CD4-positive, alpha-beta T cell treated with Interleukin-15 for 1 hour (primary cell): Measurements from ENCODE around the gene SPTB.
A peak's percentile ranks its signal among the peaks of the same experiment; 100 is the strongest.
"Not testable (repeated sequence)": the region's sequence is repeated elsewhere in the genome, so short reads cannot be mapped to it uniquely, and the experiment has no call there.

Experiments used
- DNase-seq: peaks from one replicate; pipeline ENCODE4 v3.0.0-alpha.2; 2020

The SPTB gene

DNA sequence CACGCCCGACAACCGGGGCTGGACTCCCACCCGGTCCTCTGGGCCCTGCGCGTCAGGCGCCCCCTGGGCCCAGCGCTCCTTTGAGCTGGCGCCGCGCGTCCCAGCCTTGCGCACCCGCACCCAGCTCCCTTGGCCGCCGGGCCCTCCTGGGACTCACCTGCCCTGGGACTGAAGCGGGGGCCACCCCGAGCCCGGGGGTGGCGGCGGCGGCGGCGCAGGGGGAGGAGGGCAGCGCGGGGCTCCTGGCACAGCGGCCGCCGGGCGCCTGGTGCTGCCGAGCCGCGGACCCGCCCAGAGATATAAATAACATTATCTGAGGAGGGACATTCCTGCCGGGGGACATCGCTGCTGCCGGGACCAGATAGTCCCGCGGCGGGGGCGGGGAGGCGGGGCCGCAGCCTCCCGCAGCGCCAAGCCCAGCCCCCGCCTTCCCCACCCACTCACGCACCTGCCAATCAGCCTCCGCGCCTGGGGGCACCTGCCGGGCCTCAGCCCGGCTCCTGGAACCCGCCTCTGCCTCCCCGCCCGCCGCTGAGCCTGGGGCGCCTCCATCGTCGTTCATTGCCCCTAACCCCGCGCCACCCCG, at the start of gene SPTB:
Gene SPTB, minus strand, starts transcription at position 273 of the 586 bp plus-strand sequence. CDS start 56,813 bp downstream, outside the sequence.
- DNase-seq = peak; percentile 49

DNA sequence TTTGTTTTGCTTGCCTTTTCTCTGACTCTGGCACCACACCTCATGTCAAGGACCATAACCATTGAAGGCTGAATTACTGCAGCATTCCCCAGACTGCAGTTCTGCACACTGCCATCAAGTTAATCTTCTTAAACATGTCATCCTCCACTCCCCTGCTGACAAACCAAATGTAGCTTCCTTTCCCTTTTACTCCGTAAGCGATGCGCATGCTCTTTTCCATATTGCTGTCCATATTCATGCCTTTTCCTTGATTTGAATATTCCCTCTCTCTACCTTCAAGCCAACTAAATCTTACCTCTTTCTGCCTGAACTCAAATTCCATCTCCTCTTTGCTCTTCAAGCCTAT, 49.3 kb upstream of the SPTB start:
- DNase-seq = no peak

- DNase-seq = no peak
Measured at GRCh38 chr14:64928239-64929013, 48.7 kb upstream of the SPTB start.

GRCh38 chr14:64927031-64927430, 47.3 kb upstream of the SPTB start:
- no peak for DNase-seq

DNA sequence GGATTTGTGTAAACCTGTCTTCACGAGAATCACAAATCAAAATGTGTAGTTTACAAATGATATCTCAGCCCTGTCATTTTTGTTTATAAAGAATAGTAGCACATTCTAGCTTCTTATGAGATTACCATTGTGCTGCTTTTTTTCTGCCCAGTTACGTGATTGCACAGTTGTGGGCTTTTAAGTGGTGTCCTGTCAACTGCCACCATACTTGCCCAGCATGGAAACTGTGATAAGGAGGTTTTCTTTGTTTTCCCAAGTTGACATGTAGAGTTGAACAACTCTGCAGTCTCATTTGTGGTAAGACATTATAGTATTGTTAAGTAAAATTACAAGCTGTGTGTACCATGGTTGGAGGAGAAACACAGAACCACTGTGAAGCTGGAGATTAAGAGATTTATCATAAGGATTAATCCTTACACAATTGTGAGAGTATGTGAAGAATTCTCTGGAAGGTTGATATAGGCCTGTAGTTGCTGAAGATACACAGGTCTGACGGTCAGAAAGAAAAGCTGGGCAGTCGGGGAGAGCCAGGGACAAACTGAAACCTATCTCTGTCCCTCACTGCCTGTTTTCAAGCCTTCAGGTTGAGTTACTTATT, 46.8 kb upstream of the SPTB start:
- no peak for DNase-seq

DNA sequence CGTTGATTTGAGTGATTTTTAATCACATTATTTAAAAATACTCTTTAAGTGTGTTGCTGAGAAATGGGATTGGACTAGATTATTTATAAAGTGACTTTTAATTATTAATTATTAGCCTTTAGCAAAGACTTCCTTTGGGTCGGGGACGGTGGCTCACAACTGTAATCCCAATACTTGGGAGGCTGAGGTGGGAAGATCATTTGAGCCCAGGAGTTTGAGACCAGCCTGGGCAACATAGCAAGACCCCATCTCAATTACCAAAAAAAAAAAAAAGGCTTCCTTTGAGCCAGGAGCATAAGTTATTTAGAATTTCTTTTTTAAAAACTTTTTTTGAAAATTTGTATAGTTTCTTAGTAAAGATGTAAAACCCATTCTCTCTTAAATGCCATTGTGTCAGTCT, 43.3 kb upstream of the SPTB start:
- DNase-seq = no peak

DNA sequence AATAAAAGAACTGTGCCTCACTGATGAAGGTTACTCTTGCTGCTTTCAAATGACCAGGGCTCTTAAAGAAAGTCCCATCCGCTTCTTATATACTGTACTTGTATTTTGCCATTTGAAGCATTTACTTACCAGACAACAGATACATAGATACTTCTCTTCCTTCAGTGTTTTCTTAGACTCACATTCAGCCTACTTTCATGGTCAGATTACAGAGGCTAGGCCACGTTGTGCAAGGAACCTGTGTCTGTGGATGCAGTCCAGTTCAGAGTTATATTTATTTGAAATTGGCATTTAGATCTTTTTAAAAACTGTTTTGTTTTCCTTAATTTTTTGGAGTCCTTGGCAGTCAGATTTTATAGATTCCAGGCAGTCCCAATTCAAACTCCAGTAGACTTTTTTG, 40.8 kb upstream of the SPTB start:
- no peak for DNase-seq

GRCh38 chr14:64919618-64920017, 39.9 kb upstream of the SPTB start:
- DNase-seq = no peak

DNA sequence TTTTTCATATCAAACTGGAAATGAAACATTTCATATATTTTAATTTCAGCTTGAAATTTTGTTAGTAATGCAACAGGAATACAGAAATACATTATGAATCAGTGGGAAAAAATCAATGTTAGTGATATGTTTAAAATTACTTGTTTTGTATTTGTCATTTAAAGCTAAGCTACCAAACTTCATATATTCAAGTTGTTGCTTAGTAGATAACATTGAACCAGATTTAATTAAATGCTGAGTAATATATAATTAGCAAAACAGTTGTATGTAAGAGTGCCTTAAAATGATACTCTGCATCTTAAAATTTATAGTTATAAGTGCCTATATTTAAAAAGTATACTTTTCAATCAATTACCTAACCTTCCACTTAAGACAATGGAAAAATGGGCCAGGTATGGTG, 39.5 kb upstream of the SPTB start:
- no peak for DNase-seq

- no peak for DNase-seq
Measured at GRCh38 chr14:64918216-64918615, 38.5 kb upstream of the SPTB start.

DNA sequence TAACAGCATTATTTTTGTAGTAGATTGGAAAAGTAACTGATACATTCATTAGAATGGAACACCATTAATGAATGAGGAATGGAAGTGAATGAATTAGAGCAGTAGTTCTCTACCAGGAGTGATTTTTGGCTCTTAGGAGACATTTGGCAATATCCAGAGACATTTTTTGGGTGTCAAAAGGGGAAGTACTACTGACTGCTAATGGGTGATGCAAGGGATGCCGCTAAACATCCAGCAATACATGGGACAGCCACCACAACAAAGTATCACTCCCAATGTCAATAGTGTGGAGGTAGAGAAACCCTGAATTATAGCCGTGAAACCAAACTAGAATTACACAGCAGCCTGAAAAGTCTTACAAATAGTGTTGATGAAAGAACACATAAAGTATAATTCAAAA, 36.1 kb upstream of the SPTB start:
- DNase-seq = no peak

DNA sequence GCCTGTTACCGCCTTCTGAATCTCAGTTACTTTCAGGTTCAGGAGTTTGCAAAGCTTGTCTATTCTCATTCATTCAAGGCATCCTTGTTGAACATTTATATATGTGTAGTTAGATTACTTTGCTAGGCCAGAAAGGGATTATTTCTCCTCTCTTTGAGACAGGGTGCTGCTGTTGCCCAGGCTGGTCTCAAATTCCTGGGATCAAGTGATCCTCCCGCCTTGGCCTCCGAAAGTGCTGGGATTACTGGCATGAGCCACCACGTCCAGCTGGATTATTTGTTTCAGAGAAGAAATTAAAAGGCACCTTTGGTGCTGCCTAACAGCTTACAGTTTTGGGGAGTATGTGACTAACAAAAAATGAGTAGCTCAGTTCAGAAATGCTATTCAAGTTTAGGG, 35.3 kb upstream of the SPTB start:
- DNase-seq = no peak

GRCh38 chr14:64914237-64915028, 34.7 kb upstream of the SPTB start, which contains the start of gene CHURC1:
Gene CHURC1, plus strand, starts transcription at chr14:64914455. Its CDS starts 41 bp downstream, at chr14:64914496.
- DNase-seq = peak; percentile 99

DNA sequence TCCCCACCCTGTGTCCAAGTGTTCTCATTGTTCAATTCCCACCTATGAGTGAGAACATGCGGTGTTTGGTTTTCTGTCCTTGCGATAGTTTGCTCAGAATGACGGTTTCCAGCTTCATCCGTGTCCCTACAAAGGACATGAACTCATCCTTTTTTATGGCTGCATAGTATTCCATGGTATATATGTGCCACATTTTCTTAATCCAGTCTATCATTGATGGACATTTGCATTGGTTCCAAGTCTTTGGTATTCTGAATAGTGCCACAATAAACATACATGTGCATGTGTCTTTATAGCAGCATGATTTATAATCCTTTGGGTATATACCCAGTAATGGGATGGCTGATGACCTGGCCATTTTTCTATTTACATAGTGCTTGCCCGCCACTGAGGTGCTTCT, 33.8 kb upstream of the SPTB start:
- not testable (repeated sequence) for DNase-seq

DNA sequence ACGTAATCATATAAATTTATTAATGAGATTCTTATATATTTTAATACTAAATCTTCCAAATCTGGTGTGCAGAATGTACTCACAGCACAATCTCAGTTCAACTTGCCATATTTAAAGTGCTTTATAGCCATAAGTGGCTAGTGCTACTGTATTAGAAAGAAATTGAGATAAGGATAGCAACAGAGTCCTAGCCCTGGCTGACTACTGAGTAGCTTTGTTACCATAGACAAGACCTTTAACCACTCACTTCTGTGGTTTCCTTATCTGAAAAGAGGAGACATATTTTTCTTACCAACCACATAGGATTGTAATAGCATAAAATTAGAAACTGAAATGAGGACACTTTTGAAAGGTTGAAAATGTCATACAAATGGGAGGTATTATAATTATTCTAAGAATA, 32.6 kb upstream of the SPTB start:
- no peak for DNase-seq

DNA sequence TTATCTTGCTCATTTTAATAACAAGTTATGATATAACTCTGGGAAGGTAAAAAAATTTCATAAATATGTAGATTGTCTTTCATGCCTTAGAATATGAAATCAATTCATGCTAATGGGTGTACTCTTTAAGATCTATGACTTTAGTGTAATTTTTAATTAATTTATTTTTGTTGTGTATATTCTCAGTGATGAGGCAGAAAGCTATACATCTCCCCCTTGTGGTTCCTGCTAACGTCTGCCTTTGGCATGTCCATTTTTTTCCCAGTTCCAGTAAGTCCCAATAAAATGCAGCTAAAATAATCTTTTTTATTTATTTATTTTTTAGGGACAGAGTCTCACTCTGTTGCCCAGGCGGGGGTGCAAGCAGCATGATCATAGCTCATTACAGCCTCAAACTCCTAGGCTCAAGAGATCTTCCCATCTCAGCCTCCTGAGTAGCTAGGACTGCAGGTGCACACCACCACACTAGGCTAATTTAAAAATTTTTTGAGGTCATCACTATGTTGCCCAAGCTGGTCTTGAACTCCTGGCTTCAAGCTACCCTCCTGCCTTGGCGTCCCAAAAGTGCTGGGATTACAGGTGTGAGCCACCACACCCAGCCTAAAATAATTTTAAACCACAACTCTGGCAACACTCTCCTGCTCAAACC, 31.3 kb upstream of the SPTB start:
- DNase-seq = no peak

DNA sequence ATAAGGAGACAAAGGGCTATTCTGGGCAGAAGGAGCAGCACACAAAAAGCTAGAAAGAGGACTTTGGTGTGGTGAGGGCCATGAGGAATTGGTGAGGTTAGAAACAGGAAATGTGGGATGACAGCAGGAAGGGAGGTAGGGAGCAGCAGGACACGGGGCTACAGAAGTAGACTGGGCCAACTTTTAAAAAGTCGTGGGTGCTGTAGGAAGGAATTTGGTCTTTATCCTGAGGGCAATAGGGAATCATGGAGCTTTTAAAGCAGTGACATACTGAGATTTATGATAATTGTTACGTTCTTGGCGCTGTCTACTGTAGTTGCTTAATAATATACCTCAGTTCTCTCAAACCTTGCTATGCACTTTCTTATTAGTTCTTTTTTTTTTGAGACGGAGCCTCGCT, 26.3 kb upstream of the SPTB start:
- DNase-seq = no peak

DNA sequence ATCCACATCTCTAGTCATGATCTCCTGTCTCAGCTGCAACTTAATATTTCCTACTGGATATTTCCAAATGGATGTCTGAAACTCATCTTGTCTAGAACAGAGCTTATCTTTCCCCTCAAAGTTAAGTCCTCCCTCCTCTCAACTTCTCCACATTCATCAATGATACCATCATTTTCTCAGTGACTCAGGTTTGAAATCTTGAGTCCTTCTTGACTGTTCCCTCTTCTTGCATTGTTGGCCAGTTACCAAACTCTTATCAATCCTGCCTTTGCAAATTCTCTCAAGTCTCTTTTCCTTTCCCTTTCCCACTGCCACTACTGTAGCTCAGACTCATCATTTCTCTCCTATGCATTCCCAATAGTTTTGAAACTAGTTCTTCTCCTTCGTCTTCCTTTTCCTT, 20.3 kb upstream of the SPTB start:
- no peak for DNase-seq

DNA sequence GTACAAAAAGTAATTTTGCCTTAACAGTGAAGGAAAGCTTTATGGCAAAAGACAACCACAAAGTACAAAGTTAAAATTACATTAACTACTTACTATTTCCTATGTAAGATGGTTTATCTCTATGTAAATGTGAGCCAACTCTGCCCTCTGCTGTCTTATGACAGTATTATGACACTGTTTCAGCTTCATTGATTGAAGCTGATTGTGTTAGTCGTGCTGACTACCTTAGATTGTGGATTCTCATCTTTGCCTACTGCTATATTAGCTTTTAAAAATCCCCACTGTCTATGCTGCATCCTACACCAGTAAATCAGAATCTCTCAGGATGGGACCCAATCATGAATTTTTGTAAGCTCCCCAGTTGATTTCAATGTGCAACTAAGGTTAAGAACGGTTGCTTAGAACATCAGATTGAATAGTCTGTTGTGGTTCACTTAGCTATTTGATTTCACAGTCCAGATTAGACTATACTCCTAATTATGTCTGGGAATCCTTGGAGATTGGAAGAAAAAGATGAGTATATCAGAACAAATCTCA, 12.2 kb upstream of the SPTB start:
- DNase-seq = no peak

DNA sequence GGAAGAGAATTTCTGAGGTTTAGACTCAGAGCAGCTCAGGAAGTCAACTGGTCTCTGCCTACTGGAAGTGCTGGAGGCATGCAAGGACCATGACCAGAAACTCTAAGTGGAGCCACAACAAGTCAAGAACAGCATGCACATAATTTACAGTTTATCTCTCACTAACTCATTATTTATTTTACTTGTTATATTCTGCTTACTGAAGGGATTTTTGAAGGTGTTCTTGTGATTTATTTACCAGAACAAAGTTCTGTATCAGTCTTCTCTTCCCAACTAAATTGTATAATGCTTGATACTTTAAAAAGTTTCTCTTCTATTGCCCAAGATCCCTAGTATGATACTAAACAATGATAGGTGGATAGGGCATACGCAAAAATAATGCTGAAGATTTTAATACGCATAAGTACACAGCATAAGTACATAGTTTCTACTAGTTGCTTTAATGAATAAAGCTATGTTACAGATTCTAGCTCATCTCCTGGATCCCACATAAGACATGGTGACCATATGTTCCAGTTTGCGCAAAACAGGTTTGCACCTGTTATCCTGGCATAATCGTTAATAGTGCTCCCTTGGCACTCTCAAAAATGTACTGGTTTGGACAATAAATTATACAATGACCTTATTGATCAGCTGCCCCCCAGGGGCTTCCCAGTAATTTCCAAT, 11.6 kb upstream of the SPTB start:
- no peak for DNase-seq

DNA sequence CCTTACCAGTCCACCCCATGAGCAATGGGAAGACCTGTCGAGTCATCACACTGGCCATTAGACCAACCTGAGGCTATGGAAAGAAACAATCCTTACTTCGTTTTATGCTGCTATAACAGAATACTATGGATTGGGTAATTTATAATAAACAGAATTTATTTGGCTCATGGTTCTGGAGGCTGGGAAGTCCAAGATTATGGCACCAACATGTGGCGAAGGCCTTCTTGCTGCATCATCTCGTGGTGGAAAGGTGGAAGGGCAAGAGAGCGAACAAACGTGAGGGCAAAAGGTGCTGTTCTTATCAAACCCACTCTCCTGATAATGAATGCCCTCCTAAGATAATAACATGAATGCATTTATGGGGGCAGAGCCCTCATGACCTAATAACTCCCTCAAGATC, 9.6 kb upstream of the SPTB start:
- no peak for DNase-seq

DNA sequence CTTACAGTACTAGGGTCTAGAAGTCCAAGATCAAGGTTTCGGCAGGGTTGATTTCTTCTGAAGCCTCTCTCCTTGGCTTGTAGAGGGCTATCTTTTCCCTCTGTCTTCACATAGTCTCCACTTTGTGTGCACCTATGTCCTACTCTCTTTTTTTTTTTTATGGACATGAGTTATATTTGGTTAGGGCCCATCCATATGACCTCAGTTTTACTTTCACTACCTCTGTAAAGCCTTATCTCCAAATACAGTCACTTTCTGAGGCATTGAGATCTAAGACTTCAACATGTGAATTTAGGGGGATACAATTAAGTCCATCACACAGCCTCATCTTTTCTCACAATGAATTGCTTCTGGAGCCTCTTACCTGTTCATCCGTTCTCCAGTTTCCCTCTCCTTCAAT, 5.9 kb upstream of the SPTB start:
- DNase-seq = no peak
